ENCODE measurements around the gene GET3.
A peak's percentile ranks its signal among the peaks of the same experiment; 100 is the strongest.
"Not testable (repeated sequence)": the region's sequence is repeated elsewhere in the genome, so short reads cannot be mapped to it uniquely, and the experiment has no call there.

The GET3 gene

DNA sequence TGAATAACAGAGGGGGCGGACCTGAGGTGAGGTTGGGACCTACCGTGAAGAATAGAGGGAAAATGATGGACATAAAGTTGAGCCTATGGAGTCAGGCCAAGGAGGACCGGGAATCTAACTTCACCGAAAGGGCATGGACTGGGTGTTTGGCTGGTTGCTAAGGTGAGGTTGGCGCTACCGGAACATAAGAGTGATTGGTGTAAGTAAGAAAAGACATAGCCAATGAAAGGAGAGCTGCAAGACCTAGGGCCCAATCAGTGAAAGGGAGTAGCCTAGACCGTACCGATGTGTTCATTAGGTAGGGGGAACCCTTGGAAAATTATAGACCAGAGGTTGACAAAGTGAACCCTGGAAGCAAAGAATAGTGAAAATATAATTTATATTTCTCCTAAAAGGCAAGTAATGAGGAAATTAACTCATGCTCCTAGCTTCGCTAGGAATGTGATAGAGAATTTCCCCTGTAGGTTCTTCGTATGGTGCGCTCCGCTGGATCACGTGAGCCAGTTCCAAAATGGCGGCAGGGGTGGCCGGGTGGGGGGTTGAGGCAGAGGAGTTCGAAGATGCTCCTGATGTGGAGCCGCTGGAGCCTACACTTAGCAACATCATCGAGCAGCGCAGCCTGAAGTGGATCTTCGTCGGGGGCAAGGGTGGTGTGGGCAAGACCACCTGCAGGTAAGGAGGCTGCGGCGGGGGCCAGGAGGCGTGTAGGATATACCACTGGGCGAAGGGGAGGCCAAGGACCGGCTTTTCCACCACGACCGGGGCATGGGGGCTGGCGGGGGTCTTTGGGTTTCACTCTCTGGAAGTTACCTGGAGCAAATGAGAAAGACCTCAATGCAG, at the start of gene GET3:
Gene GET3, plus strand, starts transcription at position 503 of the 840 bp plus-strand sequence. Its CDS starts 9 bp downstream, at position 512.
- peak; percentile 67 to 96 (median 83) for DNase-seq

DNA sequence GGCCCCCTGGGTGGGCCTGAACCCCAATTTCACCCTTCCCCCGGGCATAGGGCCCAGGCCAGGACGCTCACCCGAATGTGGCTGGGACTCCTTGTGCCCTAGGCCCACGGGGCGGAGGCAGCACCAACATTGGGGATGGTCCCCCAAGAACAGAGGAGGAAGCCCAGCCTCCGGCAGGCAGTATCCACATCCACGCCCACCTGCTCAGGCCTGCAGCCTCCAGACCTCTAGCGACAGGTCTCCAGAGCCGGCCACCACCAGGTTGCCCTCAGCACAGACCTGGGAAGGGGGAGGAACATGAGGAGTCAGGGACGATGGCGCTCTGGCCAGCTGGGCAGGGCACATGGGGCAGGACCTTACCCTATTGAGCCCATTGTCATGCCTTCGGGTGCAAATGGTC, 48.3 kb upstream of the GET3 start:
- DNase-seq: no peak

DNA sequence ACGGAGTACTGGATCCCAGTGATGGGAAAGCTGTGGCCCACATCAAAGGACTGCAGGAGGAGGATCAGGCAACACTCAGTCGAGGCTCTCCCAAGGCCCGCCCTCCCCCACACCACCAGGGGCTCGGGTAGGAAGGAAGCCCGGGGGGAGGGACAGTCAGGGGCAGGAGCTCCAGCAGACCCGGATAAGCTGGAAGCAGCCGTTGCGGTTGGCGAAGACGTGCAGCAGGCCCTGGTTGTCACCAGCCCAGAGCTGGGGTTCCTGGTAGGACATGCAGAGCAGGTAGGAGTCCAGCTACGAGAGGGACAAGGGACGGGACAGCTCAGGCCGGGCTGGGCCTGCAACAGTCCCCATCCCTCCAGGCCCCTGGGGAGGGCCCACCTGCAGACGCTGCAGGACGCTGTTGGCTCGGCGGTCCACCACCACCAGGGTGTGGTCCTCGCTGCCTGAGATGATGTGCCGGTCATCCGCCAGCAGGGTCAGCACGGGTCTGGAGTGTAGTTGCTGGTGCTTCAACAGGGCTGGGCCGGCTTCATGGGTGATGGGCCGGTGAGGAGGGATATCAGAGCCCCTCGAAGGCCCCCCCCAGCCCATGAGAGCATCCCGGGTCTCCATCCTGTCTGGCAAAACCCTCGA, 47.6 kb upstream of the GET3 start:
- no peak for DNase-seq

DNA sequence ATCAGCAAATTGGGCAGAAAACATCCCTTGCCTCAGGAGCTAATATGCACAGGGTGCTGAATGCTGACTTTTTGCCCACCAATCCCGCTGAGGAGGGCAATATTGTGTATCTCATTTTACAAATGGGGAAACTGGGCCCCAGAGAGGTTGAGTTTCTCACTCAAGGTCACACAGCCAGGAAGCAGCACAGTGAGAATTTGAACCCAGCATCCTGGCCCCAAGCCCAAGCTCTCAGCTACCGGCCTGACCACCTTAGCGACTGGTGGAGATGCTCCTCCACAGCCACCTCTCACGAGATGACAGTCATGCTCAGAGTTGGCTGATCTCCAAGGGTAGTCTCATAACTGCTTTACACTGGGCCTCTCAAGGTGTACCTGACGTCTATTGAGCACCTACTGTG, 44.3 kb upstream of the GET3 start:
- no peak for DNase-seq

DNA sequence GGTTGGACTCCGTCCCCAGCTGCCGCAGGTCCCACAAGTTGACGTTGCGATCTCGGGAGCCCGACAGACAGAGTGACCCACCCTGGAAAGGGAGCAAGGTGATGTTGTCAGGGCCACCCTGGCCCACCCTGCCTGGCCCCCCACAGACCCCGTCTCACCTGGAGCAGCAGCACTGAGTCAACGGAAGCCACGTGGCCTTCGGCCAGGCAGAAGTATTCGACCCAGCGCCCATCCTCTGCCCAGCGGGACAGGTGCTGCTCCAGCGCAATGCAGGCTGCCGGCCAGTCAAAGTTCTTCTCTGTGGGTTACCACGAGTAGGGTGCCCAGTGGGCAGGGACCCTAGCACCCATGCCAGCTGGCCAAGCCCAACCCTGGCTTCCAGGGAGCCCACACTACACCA, 42.7 kb upstream of the GET3 start:
- no peak for DNase-seq

DNA sequence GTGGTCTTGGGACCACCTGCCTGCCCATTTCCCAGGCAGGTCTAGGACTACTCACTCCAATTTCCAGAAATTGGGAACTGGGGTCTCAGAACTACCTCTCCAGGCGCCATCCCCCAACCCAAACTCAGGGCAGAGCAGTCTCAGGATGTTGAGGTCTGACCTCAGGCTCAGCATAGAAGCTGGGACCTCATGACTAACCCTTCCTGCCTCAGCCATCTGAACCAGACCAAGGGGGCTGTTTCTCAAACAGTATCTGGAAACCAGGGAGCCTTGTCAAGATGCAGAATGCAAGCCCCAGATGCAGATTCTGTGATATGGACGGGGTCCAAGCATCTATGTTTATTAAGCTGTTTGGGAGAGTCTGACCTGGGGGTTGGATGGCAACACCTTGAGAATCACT, 42.2 kb upstream of the GET3 start:
- DNase-seq: no peak

DNA sequence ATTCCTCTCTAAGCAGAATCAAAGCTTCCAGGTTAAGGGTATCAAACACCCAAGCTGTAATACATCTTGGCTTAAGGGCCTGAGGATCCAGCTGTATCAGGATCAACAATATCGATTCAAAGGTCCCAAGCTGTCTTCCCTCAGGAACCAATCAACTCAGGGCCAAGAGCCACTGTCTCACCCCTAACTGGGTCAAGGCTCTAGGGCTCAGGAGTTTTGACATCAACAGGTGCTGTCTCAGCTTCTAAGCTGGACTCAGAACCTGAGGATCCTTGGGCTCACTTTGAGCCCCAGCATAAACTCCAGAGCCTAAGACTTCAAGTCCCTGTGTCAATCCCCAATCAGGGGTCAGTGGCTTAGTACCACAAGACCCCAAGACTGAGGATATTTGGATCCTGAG, 41.8 kb upstream of the GET3 start:
- DNase-seq: no peak

DNA sequence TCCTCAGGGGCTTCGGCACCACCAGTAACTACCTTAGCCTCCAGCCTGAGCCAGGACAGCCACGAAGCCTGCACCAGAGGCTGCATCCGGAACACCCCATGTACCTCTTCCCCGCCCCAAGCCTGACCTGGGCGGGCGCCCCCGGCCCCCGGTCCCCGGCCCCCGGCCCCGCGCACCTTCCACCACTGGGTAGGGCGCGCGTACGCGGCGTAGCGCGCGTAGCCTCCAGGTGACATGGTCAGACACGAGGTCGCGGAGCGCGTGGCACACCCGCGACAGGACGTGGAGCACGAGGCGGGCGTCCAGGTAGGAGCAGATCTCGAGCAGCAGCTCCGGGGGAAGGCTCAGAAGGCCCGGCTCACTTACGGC, 41.3 kb upstream of the GET3 start:
- DNase-seq: peak in 1 of 6 experiments; percentile 31

DNA sequence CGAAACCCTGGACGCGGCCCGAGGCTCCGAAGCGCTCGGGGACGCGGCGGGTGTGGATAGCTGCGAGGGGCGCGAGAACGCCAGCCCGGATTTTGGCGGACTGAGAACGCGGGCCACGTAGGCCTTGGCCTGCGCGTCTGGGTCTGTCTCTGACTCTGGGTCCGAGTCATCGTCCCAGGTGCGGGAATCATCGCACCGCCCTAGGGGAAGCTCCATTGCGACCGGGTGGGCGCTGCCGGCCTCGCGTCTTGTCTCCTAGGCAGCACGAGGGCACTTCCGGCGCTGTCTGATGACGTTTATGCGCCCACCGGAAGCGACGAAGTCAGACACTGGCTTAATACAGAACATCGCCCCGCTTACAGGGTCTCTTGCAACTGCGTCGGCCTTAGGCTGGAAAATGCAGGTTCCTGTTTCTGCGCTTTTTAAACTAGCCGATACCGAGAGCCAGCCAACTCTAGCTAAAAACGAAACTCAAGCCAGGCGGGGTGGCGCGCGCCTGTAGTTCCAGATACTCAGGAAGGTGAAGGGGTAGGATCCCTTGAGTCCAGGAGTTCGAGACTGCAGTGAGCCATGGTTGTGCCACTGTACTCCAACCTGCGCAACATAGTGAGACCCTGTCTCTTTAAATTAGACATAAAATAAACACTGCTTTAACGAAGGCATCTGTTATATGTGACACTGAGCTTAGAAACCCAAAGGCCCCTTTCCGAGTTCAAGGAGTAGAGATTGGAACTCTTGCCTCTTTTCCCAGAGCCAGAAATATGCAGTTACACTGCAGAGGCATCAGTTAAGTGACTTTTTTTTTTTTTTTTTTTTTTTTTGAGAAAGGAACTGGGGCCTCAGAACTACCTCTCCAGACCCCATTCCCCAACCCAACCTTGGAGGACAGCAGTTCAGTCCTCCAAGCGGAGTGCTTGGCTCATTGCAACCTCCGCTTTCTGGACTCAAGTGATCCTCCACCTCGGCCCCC, 40.6 kb upstream of the GET3 start, which contains the start of gene FBXW9:
Gene FBXW9, minus strand, starts transcription at position 266 of the 970 bp plus-strand sequence. Its CDS starts 50 bp downstream, at position 216.
- peak; percentile 85 to 96 (median 95) for DNase-seq

DNA sequence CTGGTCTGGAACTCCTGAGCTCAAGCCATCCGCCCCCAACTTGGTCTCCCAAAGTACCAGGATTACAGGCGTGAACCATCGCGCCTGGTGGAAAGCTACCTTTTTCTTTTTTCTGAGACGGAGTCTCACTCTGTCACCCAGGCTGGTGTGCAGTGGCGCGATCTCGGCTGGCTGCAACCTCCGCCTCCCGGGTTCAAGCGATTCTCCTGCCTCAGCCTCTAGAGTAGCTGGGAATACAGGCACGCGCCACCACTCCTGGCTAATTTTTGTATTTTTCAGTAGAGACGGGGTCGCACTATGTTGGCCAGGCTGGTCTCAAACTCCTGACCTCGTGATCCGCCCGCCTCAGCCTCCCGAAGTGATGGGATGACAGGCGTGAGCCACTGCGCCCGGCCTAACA, 39.9 kb upstream of the GET3 start:
- DNase-seq: not testable (repeated sequence)

DNA sequence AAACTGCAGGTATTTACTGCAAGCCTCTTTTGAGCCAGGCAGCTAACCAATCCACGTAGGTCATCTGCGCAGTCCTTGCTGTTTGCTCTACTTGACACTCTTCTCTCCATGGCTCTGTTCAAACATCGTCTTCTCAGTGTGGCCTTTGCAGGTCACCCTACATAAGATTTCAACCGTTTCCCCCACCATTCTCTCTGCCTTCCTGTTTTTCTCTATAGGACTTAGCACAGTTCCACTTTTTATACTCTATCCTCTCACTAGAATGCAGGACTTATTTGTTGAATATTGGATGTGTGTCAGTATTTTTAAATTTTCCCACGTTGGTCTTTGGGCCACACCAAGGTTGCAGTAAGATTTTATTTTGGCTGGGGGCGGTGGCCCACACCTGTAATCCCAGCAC, 39.2 kb upstream of the GET3 start:
- no peak for DNase-seq

DNA sequence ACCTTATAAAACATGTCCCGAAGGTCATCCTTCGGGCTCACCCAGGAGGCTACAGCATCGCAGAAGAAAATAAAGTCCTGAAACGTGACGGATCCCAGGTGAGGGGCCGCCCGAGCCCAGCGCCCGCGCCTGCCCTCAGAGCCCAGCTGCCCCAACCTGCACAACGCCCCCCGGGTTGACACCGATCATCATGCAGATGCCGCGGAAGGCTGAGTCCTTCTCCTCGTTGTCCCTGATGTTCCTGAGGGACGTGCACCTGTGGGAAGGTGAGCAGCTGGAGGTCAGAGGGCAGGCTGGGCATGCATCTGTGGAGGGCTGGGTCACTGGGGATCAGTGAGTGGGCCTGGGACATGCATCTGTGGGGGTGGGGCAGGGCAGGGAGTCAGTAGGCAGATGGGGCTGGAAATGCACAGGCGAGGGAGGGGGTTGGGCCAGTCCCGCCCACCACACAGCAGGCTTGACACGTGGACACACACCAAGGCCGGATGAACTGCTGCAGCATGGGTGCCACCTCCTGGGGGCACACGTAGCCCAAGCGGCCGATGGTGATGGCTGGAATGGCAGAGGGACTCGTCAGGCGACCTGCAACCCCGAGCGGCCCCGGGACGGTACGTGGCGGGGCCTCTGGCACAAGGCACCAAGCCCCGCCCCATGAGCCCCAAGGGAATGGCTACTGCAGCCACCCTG, 35.6 kb upstream of the GET3 start:
- DNase-seq: no peak

DNA sequence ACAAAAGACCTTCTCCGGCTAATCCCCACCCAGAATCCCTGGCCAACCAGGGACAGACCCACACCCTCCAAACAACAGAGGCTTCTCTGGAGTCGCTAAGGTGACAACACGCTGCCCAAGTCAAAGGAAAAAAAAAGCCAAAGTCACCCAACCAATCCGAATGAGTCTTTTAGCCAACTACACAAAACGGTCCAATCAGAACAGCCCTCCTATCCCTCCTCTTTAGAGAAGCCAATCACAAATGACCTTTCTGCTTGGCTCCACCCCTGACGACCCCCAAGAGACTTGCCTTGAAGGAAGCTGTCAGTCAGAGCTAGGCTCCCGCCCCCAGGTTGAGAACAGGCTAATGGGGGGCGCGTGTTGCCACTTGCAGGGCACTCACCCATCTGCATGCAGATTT, 34.3 kb upstream of the GET3 start:
- no peak for DNase-seq

DNA sequence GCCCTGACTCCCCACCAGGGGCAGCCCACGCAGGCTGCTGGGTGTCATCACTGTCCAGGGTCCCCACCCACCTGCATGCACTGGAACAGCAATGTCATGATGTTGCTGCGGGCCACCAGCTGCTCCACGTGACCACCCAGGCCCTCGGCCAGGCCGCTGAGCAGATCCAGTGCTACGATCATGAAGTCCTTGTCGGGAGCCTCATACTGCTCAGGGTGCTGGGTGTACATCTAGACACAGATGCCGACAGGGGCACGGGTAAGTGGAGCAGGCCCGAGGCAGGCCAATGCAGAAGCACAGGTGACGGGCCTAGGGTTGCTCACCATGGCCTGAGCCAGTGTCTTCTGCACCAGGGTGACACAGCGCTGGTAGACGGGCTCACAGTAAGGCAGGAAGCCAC, 32.1 kb upstream of the GET3 start:
- DNase-seq: no peak

DNA sequence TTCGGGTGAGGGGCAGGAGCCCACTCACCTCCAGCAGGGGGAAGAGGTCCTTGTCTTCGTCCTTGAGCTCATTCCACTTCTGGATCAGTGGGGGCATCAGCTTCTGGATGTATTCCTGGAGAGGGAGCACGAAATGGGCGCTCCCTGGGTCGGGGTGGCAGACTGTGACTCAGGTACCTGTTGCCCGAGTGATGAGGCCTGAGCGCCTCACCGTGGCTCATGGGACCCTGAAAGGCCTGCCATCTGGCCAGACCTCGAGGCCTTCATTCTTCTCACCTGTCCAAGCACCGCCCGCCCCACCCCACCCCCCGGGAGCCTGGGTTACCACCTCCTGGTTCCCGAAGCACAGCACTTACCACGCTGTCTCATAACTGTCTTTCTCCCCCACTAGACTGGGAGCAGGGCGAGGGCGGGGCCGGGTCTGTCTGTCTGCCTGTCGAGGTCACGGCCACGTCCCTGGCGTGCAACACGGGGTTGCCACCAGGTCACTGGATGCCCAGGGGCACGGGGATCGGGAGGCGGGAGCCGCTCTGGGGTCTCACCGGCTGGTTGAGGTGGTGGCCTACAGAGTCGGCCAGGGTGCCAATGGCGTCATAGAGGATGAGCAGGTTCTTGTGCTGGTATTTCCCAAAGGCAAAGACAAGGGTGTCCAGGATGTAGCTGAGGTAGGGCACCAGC, 31.5 kb upstream of the GET3 start:
- DNase-seq: no peak

DNA sequence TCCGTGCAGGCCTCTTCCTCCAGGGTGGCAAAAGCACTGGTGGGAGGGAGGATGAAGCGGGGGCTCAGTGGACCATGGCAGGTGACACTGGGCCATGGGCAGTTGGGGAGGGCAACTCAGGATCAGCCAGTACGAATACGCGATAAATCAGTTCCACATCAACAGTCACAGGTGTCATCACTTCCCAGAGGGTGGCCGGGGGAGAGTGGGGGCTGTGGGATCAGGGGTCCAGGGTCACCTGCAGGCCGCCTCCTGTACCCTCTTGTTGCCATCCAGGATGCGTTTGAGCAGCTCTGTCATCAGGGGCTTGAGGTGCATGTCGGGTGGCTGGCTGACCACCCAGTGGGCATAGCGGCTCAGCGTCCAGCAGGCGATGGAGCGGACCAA, 31.0 kb upstream of the GET3 start:
- DNase-seq: no peak

DNA sequence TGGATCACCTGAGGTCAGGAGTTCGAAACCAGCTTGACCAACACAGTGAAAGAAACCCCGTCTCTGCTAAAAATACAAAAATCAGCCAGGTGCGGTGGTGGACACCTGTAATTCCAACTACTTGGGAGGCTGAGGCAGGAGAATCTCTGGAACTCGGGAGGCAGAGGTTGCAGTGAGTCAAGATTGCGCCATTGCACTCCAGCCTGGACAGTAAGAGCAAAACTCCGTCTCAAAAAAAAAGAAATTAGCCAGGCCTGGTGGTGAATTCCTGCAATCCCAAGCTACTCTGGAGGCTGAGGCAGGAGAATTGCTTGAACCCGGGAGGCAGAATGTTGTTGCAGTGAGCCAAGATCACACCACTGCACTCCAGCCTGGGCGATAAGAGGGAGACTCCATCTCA, 28.7 kb upstream of the GET3 start:
- no peak for DNase-seq

DNA sequence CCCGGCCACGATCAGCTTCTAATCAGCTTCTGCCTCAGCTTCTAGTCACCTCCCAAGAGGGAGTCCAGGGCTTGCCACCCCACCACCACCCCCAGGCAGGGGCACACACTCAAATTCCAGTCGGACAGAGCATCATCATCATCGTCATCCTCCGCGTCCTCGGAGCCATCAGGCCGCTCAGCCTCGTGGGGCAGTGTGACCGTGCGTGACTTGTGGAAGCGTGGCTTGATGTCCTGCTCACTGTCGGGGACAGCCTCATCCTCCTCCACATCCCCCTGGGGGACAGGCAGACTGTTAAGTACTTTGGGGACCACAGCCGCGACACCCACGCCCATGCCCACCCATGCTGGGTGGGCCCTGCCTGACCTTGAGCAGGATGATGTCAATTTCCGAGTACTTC, 26.1 kb upstream of the GET3 start:
- DNase-seq: no peak

DNA sequence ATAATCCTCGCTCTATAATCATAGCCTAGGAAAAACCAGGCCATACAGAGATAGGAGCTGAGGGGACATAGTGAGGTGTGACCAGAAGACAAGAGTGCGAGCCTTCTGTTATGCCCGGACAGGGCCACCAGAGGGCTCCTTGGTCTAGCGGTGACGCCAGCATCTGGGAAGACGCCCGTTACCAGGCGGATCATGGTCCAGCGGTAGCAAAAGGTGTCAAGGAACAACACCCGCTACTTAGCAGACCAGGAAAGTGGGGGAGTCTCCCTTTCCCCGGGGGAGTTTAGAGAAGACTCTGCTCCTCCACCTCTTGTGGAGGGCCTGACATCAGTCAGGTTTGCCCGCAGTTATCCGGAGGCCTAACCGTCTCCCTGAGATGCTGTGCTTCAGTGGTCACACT, 25.2 kb upstream of the GET3 start:
- DNase-seq: not testable (repeated sequence)

DNA sequence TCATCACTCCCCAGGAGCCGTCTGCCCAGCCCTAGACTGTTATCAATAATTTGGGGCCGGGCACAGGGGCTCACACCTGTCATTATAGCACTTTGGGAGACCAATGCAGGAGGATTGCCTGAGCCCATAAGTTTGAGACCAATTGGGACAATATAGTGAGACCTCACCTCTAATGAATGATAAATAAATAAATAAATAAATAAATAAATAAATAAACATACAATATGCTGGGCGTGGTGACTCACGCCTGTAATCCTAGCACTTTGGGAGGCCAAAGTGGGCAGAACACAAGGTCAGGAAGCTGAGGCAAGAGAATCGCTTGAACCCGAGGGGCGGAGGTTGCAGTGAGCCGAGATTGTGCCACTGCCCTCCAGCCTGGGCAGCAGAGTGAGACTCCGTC, 24.0 kb upstream of the GET3 start:
- DNase-seq: not testable (repeated sequence)

DNA sequence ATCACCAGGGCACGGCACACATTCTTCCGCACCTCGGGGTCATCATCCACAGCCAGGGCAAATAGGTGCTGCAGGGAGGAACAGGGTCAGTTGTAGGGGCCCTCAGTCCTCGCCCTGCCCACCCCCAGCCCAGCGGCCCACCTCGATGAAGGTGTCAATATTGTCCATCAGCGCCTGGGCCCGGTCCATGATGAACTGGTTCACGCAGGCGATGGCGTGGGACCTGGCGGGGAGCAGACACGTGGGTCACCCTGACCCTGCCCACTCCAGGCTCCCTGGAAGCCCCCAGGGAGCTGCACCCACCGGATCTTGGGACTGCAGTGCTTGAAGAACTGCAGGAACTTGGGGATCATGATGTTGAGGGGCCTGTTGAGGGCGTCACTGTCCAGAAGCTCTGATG, 22.2 kb upstream of the GET3 start:
- DNase-seq: no peak

DNA sequence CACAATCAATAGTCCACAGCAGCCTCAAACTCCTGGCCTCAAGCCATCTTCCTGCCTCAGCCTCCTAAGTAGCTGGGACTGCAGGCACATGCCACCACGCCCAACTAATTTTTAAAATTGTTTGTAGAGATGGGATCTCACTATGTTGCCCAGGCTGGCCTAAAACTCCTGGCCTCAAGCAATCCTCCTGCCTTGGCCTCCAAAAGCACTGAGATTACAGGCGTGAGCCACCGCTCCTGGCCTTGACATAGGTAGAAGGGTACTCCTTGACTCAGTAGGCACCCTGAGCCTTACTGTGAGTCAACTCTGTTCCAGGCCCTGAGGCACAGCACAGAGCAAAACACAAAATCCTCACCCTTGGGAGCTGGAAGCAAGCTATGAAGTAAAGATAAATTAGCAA, 21.4 kb upstream of the GET3 start:
- no peak for DNase-seq
